Right renal cortex interstitium (tissue), 3 donors: Measurements from ENCODE around the gene ZEB1. TPM values are rescaled to one million over a fixed set of nuclear protein-coding genes. Genes with fewer than 3 reads are reported as not detected.
"Not testable (repeated sequence)": the region's sequence is repeated elsewhere in the genome, so short reads cannot be mapped to it uniquely, and the experiment has no call there.

Source experiments
- DNase-seq, 3 donors: peaks; one replicate each; pipeline ENCODE4 v3.0.0-alpha.2; 2013; ENCODE audit warnings: low read depth in 3 of 3, low spot score in 2 of 3
- polyA plus RNA-seq, 3 donors: library from polyadenylated mRNA; unstranded; fragments of 120-200 nt; gene quantifications; one replicate each; pipeline ENCODE4 v1.2.1, GENCODE V29; 2013; ENCODE audit not compliant: insufficient read length in 3 of 3

Gene ZEB1
- polyA plus RNA-seq, 3 donors = 27.3 to 35.9 (median 31.6) TPM

GRCh38 chr10:31317652-31318381 is 1.2 kb upstream of the ZEB1 start:
- DNase-seq = no peak

GRCh38 chr10:31318382-31318853 is 598 bp upstream of the ZEB1 start:
- DNase-seq = peak in 1 of 3 donors; percentile 27

GRCh38 chr10:31319602-31320549 is 860 bp downstream of the ZEB1 start:
- DNase-seq = peak in 1 of 3 donors; percentile 27

GRCh38 chr10:31320550-31321211 is 1.7 kb downstream of the ZEB1 start:
- DNase-seq = peak in 2 of 3 donors; percentile 24 to 50

- peak in 1 of 3 donors; percentile 25 for DNase-seq
Observed at GRCh38 chr10:31321396-31321941, 2.5 kb downstream of the ZEB1 start.

- DNase-seq = no peak
Observed at GRCh38 chr10:31322647-31323046, 3.6 kb downstream of the ZEB1 start.

- no peak for DNase-seq
Observed at GRCh38 chr10:31340343-31340742, 21.3 kb downstream of the ZEB1 start.

GRCh38 chr10:31341552-31341951 is 22.5 kb downstream of the ZEB1 start:
- DNase-seq = no peak

GRCh38 chr10:31343009-31343408 is 24.0 kb downstream of the ZEB1 start:
- DNase-seq = no peak

- no peak for DNase-seq
Observed at GRCh38 chr10:31343551-31343950, 24.5 kb downstream of the ZEB1 start.

GRCh38 chr10:31345886-31346285 is 26.9 kb downstream of the ZEB1 start:
- no peak for DNase-seq

GRCh38 chr10:31346953-31347352 is 27.9 kb downstream of the ZEB1 start:
- DNase-seq = no peak

- DNase-seq = no peak
Observed at GRCh38 chr10:31347705-31348104, 28.7 kb downstream of the ZEB1 start.

- no peak for DNase-seq
Observed at GRCh38 chr10:31350891-31351290, 31.9 kb downstream of the ZEB1 start.

- no peak for DNase-seq
Observed at GRCh38 chr10:31352436-31353226, 33.6 kb downstream of the ZEB1 start.

GRCh38 chr10:31353574-31353973 is 34.6 kb downstream of the ZEB1 start:
- no peak for DNase-seq

GRCh38 chr10:31358688-31359330 is 39.8 kb downstream of the ZEB1 start:
- no peak for DNase-seq

- no peak for DNase-seq
Observed at GRCh38 chr10:31359979-31360378, 41.0 kb downstream of the ZEB1 start.

- not testable (repeated sequence) for DNase-seq
Observed at GRCh38 chr10:31361475-31361874, 42.5 kb downstream of the ZEB1 start.
